GM04504 (cell line): ENCODE data around the gene CTIF.
"Not testable (repeated sequence)": the region's sequence is repeated elsewhere in the genome, so short reads cannot be mapped to it uniquely, and the experiment has no call there.

Experiments used
- DNase-seq: peaks from one replicate; pipeline ENCODE4 v3.0.0-alpha.2; 2012; ENCODE audit warnings: low read depth

CTIF gene

GRCh38 chr18:48708807-48709206 lies 170.0 kb downstream of the CTIF start:
- DNase-seq = no peak

DNA sequence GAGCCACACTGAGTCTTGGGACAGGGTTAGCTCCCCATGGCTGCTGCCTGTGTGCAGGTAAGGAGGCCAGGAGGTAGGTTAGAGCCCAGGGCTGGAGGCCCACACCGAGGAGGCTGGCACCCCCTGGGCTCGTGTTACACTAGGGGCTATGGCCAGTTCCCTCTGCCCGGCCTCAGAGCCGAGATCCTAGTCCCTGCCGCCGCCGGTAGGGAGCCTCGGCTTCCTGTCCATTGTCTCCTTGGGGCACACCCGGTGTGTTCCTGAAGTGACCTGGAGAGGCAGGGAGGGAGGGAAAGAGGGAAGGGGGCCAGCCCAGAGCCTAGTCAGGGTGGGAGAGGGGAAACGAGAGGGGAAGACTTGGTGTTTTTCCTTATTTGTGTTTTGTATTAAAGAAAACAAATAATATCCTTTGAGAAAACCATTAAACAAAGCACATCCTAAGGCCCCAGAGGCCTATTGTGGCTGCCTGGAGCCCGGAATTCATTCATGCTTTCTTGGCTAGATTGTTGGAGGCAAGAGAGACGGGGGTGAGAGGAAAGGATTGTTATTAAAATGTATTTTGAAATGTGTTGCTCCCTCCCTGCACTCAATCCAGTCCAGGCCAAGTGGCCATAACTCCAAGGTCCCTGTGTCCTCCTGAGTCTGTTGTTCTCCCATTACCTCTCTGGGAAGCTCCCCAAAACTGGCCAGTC lies 170.7 kb downstream of the CTIF start:
- no peak for DNase-seq

GRCh38 chr18:48711651-48712486 lies 173.0 kb downstream of the CTIF start:
- DNase-seq = no peak

DNA sequence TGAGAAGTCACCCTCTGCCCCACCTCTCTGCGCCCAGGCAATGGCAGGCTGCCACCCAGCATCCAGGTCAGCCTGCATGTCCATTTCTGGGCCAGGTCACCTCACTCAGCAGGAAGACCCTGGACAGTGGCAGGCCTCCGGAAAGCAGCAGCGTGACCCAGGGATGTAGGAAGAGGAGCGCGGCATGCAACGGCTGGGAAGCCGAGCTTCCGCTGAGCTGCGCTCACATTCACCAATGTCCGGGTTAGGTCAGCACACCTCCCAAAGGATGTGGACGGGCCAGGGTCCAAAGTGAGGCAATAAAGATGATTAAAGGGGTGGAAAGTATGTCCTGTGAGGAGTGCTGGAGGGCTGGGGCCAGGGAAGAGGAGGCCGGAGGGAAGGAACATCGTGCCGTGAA lies 174.5 kb downstream of the CTIF start:
- no peak for DNase-seq

DNA sequence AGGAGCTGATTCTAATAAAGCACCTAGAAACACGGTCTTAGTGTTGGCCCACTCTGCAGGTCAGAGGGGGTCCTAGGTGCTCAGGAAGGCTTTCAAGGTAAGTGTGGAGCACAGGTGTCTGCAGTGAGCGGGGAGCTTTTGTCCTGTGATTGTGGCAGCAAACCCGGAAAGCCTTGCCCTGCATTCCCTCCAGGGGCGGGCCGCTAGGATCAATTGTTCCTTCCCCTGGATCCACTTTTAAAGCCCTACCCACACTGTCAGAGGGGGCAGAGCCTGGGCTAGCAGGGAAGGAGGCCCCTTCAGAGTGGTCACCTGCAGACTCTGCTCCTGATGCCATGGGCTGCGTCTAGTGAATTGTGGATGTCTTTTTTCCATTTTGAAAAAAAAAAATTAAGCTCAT lies 176.0 kb downstream of the CTIF start:
- DNase-seq = no peak

DNA sequence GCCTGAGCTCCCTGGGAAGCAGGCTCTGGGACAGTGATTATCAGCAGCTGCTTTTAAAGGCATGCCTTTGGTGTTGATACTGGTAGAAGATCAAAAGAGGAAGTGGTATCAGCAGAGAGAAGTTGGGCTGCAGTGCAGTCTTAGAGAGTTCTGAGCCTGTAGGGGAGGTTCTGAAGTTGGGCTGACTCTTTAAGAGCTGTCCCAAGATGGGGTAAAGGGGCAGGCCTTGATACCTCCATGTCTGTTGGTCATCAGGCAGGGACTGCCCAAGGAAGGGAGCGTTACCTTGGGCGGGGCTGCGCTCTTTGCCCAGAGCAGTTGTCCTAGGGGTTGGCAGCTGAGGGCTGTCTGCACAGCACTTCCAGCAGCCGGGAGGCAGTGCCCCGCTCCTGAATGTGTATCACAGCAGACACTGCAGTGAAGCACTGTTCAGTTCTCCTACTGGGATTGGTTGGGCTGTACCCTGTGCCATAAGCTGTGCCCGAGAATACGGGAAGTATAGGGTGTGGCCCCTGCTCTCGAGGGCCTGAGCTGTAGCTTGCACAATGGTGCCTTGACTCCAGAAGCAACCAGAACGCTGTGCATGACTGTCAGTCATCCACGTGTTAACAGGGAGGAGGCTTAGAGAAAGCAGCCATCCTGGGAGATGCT lies 177.0 kb downstream of the CTIF start:
- DNase-seq = no peak

GRCh38 chr18:48717227-48717626 lies 178.4 kb downstream of the CTIF start:
- DNase-seq = not testable (repeated sequence)

- DNase-seq = no peak
Measured at GRCh38 chr18:48718251-48718959, 179.6 kb downstream of the CTIF start.

DNA sequence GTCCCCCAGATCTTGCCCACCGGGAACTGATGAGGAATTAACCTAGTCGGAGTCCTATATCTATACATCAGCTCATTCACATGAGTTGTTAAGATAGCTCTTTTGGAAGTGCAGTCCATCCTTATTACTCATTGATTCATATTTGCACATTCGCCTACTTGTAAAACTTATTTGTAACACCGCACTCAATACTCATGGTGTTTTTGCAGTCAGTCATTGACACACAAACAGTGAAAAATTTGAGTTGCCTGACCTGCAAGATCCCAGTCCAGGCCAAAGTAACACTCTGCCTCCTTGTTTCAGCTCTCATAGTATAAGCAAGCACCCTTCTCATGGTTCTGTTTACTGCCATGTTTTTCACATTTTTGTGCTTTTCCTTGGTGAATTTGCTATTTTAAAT lies 180.6 kb downstream of the CTIF start:
- no peak for DNase-seq

DNA sequence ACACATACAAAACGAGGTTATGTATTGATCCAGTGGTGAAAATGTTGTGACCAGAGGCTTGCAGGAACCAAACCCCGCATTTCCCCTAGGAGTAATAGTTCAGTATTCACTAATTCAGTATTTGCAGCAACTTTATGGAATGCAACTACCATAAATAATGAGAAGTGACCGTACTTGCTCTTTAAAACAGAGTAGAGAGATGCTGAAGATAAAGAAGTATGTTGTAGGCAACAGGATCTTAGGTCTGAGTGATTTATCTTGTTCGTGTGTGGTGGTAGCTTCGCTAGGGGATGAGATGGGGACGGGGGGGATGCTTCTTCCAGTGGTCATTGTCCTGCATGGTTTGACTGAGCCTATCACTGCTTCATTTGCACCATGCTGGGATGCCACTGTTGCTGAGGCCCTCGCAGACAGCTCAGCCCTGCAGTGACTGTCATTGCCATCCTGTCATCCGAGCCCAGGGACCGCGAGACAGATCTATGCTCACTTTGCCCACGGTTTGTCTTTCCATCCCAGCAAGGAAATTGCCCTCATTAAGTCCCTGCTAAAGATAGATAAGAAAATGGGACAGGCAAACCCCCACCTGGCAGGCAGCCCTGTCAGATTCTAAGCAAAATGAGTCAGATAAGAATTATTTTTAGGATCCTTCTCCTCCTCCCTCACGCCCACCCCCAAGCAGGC lies 181.3 kb downstream of the CTIF start:
- no peak for DNase-seq

DNA sequence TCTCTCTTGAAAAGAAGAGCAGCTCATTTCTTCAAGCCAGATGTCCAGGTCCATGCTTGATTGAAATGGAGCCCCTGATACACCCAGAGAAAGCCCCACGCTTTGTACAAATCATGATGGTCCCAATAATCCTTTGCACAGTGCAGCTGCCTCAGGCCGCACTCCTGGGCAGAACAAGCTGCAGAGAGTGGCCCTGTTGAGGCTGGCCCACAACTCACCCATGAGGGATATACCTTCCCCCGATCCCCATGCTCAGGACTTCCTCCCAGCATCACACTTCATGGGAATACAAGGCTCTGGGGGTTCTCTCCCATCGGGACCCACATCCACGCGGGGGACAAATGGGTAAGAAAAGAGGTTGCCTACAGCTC lies 181.8 kb downstream of the CTIF start:
- no peak for DNase-seq

GRCh38 chr18:48721312-48721711 lies 182.5 kb downstream of the CTIF start:
- DNase-seq = no peak

- no peak for DNase-seq
Measured at GRCh38 chr18:48723016-48723415, 184.2 kb downstream of the CTIF start.

DNA sequence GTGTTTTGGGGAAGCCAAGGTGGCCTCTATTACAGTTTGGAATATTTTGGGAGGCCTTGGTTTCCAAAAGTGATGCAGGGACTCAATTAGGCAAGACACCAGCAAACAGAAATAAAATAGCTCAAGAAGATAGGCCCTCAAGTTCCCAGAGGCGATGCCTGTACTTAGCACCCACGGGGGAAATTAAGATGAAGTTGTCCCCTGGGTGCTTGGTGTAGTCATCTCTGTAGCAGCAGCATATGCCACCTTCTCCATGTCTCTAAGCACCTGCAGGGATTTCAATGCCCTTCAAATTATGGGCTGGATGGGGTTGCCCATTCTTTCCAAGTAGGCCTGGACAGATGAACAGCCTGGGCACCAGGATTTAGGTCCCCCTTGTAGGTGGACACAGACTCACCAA lies 185.0 kb downstream of the CTIF start:
- DNase-seq = no peak

DNA sequence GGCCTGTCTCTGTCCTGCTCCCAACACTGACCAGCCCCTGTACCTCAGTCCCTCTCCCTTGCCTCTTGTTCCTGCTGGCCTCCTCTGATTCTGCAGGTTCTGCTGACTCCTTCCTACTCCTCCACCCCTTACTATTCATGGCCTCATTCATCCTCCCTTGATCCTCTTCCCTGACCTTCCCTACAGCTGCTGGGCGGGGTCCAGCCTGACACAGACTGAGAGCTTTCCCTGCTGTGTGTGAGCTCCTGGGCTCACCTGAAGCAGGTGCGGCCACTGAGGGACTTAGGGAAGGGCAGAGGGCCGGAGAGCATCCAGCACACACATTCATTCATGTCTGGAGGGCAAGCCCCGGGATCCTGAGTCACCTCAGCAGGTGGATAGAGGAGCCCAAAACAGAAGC lies 185.6 kb downstream of the CTIF start:
- DNase-seq = no peak

GRCh38 chr18:48724939-48725338 lies 186.1 kb downstream of the CTIF start:
- DNase-seq = no peak

DNA sequence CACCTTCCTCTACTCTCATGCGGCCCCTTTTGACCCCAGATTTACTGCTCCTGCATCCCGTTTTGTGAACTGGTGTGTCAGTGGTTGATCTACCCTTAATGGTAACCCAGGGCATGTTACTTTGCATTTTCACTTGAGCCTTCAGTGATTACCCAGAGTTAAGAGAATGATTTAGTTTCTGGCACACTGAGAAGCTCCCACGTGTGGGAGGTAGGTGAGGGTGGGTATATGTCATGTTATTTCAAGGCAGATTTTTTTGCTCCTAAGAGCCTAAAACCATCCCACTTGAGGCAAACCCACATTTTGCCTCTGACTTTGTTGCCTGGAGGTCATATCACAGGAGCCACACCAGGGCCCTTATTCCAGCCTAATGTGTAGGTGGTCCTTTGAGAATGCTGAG lies 186.7 kb downstream of the CTIF start:
- DNase-seq = no peak

DNA sequence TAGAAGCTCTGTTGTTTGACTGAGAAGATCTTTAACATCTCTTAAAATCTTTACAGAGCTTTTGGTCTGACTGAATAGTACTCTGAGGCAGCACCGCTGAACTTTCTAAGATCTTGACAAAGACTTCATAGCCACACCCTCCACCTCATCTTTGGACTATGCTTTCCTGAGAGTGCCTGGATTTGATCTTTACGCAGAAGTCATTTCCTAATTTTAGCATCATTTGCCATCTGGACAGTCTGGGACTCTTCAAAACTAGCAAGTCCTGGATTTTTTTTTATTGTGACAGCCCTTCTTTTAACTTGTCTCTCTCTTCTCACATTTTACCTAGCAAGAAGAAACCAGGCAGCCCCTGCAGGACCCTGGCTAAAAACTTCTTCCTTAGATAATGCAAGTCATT lies 188.8 kb downstream of the CTIF start:
- peak; percentile 46 for DNase-seq

DNA sequence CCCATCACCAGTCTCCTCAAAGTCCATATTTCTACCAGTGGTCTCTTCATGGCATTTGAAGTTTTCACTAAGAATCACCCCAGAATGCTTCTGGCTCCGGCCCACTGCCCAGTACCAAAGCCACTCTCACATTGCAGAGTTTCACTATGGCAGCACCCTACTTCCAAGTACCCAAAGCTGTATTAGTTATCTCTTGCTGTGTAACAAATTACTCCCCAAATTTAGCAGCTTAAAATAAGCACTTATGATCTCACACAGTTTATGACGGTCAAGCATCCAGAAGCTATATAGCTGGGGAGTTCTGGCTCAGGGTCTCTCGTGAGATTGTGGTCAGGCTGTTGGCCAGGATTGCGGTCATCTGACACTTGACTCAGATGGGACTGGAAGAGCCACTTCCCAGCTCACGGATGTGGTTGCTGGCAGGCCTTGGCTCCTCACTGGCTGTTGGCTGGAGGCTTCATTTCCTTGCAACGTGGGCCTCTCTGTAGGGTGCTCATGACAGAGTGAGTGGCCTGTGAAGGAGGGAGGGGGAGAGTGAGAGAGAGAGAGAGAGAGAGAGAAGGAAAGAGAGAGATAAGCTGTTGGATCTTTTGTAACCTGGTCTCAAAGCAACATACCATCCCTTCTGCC lies 189.5 kb downstream of the CTIF start:
- DNase-seq = peak; percentile 98

GRCh38 chr18:48729404-48729803 lies 190.6 kb downstream of the CTIF start:
- DNase-seq = no peak

DNA sequence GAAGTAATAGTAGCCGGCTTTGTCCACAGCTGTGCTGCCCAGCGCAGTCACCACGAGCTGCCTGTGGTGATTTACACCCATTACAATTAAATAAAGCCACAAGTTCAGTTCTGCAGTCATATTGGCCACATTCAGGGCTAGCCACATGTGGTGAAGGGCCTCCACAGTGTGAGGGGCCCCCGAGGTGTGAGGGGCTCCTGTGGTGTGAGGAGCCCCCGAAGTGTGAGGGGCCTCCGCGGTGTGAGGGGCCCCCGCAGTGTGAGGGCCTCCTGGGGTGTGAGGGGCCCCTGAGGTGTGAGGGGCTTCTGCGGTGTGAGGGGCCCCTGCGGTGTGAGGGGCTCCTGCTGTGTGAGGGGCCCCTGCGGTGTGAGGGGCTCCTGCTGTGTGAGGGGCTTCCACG lies 191.2 kb downstream of the CTIF start:
- no peak for DNase-seq
